H1 (cell line): ENCODE measurements around the gene IL32. TPM values are rescaled to one million over a fixed set of nuclear protein-coding genes. Genes with fewer than 3 reads are reported as not detected.

Source experiments
- CTCF ChIA-PET: fragments of 300-600 bp; sonication (Branson Sonifier 250); formaldehyde crosslinking; loops from one replicate; lab custom pipeline; 2021; ENCODE audit not compliant: partially characterized antibody; lab: Charles Lee
- POLR2A ChIA-PET: fragments of 300-600 bp; sonication (Branson Sonifier 250); formaldehyde crosslinking; loops from one replicate; lab custom pipeline; 2021; ENCODE audit warnings: inconsistent platforms; ENCODE audit not compliant: partially characterized antibody; lab: Charles Lee
- DNase-seq, 2 experiments: peaks; one replicate each; pipeline versions ENCODE4 v3.0.0 to v3.0.0-alpha.2; 2010 to 2022; ENCODE audit warnings: low spot score in 2 of 2, low read depth in 1 of 2, mixed read lengths in 1 of 2
- FAIRE-seq: peaks from 2 replicates; lab custom pipeline; 2011; peaks lifted over from hg19 to GRCh38; lab: Jason Lieb, UNC
- H2AFZ ChIP-seq: 2 replicates; pipeline ENCODE4 v1.8.1; 2012; ENCODE audit warnings: low read length, inconsistent platforms
- H2AK5ac ChIP-seq: 2 replicates; pipeline ENCODE4 v1.6.1; 2013; ENCODE audit warnings: low read depth, low read length
- H2BK120ac ChIP-seq: replicated peaks from 2 replicates; pipeline ENCODE3; 2013; ENCODE audit warnings: low read depth, low read length, inconsistent platforms
- H2BK12ac ChIP-seq: 2 replicates; pipeline ENCODE4 v1.6.1; 2013; ENCODE audit warnings: low read depth, low read length
- H2BK15ac ChIP-seq: 2 replicates; pipeline ENCODE4 v1.6.1; 2013; ENCODE audit warnings: low read length
- H2BK20ac ChIP-seq: 2 replicates; pipeline ENCODE4 v1.6.1; 2013; ENCODE audit warnings: low read length
- H2BK5ac ChIP-seq: 2 replicates; pipeline ENCODE4 v1.6.1; 2013; ENCODE audit warnings: low read depth, low read length
- H3K14ac ChIP-seq: 2 replicates; pipeline ENCODE4 v1.6.1; 2013; ENCODE audit warnings: inconsistent platforms; ENCODE audit not compliant: insufficient read length
- H3K18ac ChIP-seq: 2 replicates; pipeline ENCODE4 v1.6.1; 2013; ENCODE audit warnings: low read length; ENCODE audit errors: extremely low read depth
- H3K23ac ChIP-seq: 2 replicates; pipeline ENCODE4 v1.6.1; 2013; ENCODE audit warnings: inconsistent platforms; ENCODE audit not compliant: insufficient read length
- H3K23me2 ChIP-seq: 2 replicates; pipeline ENCODE4 v1.6.1; 2013; ENCODE audit warnings: low read depth, low read length
- H3K27ac ChIP-seq: 2 replicates; pipeline ENCODE4 v1.6.1; 2011; ENCODE audit warnings: low read depth, low read length, inconsistent platforms
- H3K27me3 ChIP-seq, 4 experiments: replicated peaks in 1 of 4; 1 replicate in 1 of 4; 2 replicates in 3 of 4; pipeline versions ENCODE4 v1.6.1 to v1.8.1; 2011 to 2013; ENCODE audit warnings: low read length in 3 of 4, mild to moderate bottlenecking in 3 of 4, inconsistent platforms in 2 of 4, mixed read lengths in 2 of 4, moderate library complexity in 1 of 4; ENCODE audit not compliant: control insufficient read depth in 3 of 4, insufficient read depth in 3 of 4; ENCODE audit errors: extremely low read depth in 1 of 4
- H3K36me3 ChIP-seq, 4 experiments: 2 replicates each; pipeline versions ENCODE4 v1.6.1 to v1.8.1; 2011 to 2013; ENCODE audit warnings: mild to moderate bottlenecking in 4 of 4, low read length in 3 of 4, moderate library complexity in 2 of 4, control low read depth in 1 of 4, inconsistent platforms in 1 of 4; ENCODE audit not compliant: insufficient read depth in 4 of 4, control insufficient read depth in 2 of 4
- H3K4ac ChIP-seq: replicated peaks from 2 replicates; pipeline ENCODE3; 2013; ENCODE audit warnings: low read length, low read depth, mixed read lengths, inconsistent platforms; ENCODE audit not compliant: insufficient read length
- H3K4me1 ChIP-seq, 4 experiments: replicated peaks in 1 of 4; 1 replicate in 1 of 4; 2 replicates in 3 of 4; pipeline versions ENCODE4 v1.6.1 to v1.8.1; 2011 to 2013; ENCODE audit warnings: low read length in 3 of 4, inconsistent platforms in 2 of 4, mixed read lengths in 1 of 4; ENCODE audit not compliant: insufficient read depth in 4 of 4, control insufficient read depth in 3 of 4
- H3K4me2 ChIP-seq, 2 experiments: 2 replicates each; pipeline versions ENCODE4 v1.6.1 to v1.8.1; 2011 to 2013; ENCODE audit warnings: low read depth in 2 of 2, low read length in 2 of 2, control low read depth in 1 of 2, inconsistent platforms in 1 of 2, mild to moderate bottlenecking in 1 of 2; ENCODE audit not compliant: insufficient read depth in 1 of 2
- H3K4me3 ChIP-seq, 4 experiments: fragments of 200-600, 300-600 bp in 1 of 4; sonication (generic), shearing (Covaris generic), sonication (Bioruptor Twin) in 1 of 4; 2 replicates each; pipeline versions ENCODE4 v1.5.1 to v1.8.1; 2011 to 2016; ENCODE audit warnings: low read length in 4 of 4, low read depth in 3 of 4, control low read depth in 2 of 4, inconsistent platforms in 2 of 4, mild to moderate bottlenecking in 2 of 4, mixed read lengths in 1 of 4, moderate library complexity in 1 of 4; ENCODE audit not compliant: insufficient read depth in 2 of 4; ENCODE audit errors: extremely low read depth in 1 of 4
- H3K56ac ChIP-seq: replicated peaks from 2 replicates; pipeline ENCODE3; 2013; ENCODE audit warnings: low read depth, mild to moderate bottlenecking, mixed read lengths, low read length, inconsistent platforms; ENCODE audit not compliant: insufficient read length
- H3K79me1 ChIP-seq: 2 replicates; pipeline ENCODE4 v1.6.1; 2013; ENCODE audit warnings: low read depth, low read length, control low read depth
- H3K79me2 ChIP-seq, 2 experiments: 2 replicates each; pipeline versions ENCODE4 v1.6.1 to v1.8.1; 2012 to 2013; ENCODE audit warnings: low read length in 2 of 2, mild to moderate bottlenecking in 2 of 2, inconsistent platforms in 1 of 2; ENCODE audit not compliant: insufficient read depth in 2 of 2, control insufficient read depth in 1 of 2
- H3K9ac ChIP-seq, 4 experiments: replicated peaks in 1 of 4; 1 replicate in 1 of 4; 2 replicates in 3 of 4; pipeline versions ENCODE4 v1.6.1 to v1.8.1; 2011 to 2013; ENCODE audit warnings: low read depth in 3 of 4, low read length in 3 of 4, control low read depth in 2 of 4, mild to moderate bottlenecking in 2 of 4, moderate library complexity in 2 of 4, inconsistent platforms in 1 of 4; ENCODE audit errors: extremely low read depth in 1 of 4
- H3K9me3 ChIP-seq, 2 experiments: 2 replicates each; pipeline versions ENCODE4 v1.6.1 to v1.8.1; 2012 to 2013; ENCODE audit warnings: mild to moderate bottlenecking in 2 of 2, moderate library complexity in 2 of 2, control low read depth in 1 of 2, inconsistent platforms in 1 of 2, low read depth in 1 of 2, low read length in 1 of 2, mixed read lengths in 1 of 2; ENCODE audit not compliant: insufficient read depth in 2 of 2
- H4K20me1 ChIP-seq, 2 experiments: replicated peaks in 1 of 2; 2 replicates each; pipeline versions ENCODE3 to v1.8.1; 2011 to 2013; ENCODE audit warnings: inconsistent platforms in 2 of 2, low read length in 2 of 2, mild to moderate bottlenecking in 1 of 2; ENCODE audit not compliant: insufficient read depth in 2 of 2, control insufficient read depth in 1 of 2
- H4K5ac ChIP-seq: 2 replicates; pipeline ENCODE4 v1.6.1; 2013; ENCODE audit warnings: low read length, low read depth, mixed read lengths, inconsistent platforms; ENCODE audit not compliant: insufficient read length
- H4K8ac ChIP-seq: 2 replicates; pipeline ENCODE4 v1.8.0; 2013; ENCODE audit warnings: mild to moderate bottlenecking, moderate library complexity, low read length, inconsistent platforms; ENCODE audit not compliant: insufficient read depth; ENCODE audit errors: extremely low read depth
- H4K91ac ChIP-seq: replicated peaks from 2 replicates; pipeline ENCODE3; 2013; ENCODE audit warnings: low read length, mixed read lengths, inconsistent platforms; ENCODE audit not compliant: insufficient read length
- BCL11A ChIP-seq, 2 experiments: IDR thresholded peaks; one replicate each; pipeline ENCODE4 v1.6.1; 2011; ENCODE audit warnings: low read depth in 2 of 2, low read length in 2 of 2, mild to moderate bottlenecking in 2 of 2
- BRCA1 ChIP-seq: IDR thresholded peaks from 2 replicates; pipeline ENCODE4 v1.6.1; 2012; ENCODE audit warnings: low read depth, low read length, improper control_type of control experiment
- EP300 ChIP-seq, 2 experiments: IDR thresholded peaks; 1 replicate in 1 of 2; 2 replicates in 1 of 2; pipeline ENCODE4 v1.6.1; 2011 to 2012; ENCODE audit warnings: low read depth in 2 of 2, low read length in 2 of 2, mild to moderate bottlenecking in 2 of 2, borderline replicate concordance in 1 of 2, inconsistent platforms in 1 of 2, moderate library complexity in 1 of 2
- KDM5A ChIP-seq: fragments of 200-600 bp; IDR thresholded peaks from 2 replicates; pipeline ENCODE4 v1.7.1; 2012; ENCODE audit warnings: mild to moderate bottlenecking, low read length, inconsistent platforms, mixed read lengths
- NANOG ChIP-seq: IDR thresholded peaks from 2 replicates; pipeline ENCODE4 v1.6.1; 2011; ENCODE audit warnings: low read length, low read depth, mild to moderate bottlenecking, inconsistent platforms; ENCODE audit not compliant: insufficient read depth, poor library complexity, severe bottlenecking
- POLR2AphosphoS5 ChIP-seq: IDR thresholded peaks from 2 replicates; pipeline ENCODE4 v1.6.1; 2011; ENCODE audit warnings: low read depth, low read length
- SIX5 ChIP-seq: IDR thresholded peaks from 2 replicates; pipeline ENCODE4 v1.6.1; 2011; ENCODE audit warnings: mild to moderate bottlenecking, low read depth, low read length
- YY1 ChIP-seq: IDR thresholded peaks from 2 replicates; pipeline ENCODE4 v1.6.1; 2011; ENCODE audit warnings: low read depth, mild to moderate bottlenecking, low read length
- WGBS, 2 experiments: shearing (Covaris generic) in 1 of 2; methylation state at CpG; one replicate each; pipeline versions ENCODE4 v1.1.6 to v1.1.7; 2013 to 2015; ENCODE audit warnings: low lambda C conversion rate in 2 of 2, mixed read lengths in 2 of 2, inconsistent platforms in 1 of 2, low coverage in 1 of 2, missing lambda C conversion rate in 1 of 2; ENCODE audit not compliant: insufficient replicate concordance in 2 of 2, insufficient coverage in 1 of 2, insufficient read length in 1 of 2; ENCODE audit errors: extremely low coverage in 1 of 2, missing lambda C conversion rate in 1 of 2; 5-methylcytosine and 5-hydroxymethylcytosine counted together
- polyA plus RNA-seq, 7 experiments: library from polyadenylated mRNA; depleted of rRNA in 3 of 7; stranded (reverse) in 5 of 7; unstranded in 2 of 7; fragments of >200 nt in 5 of 7; fragments of 200-250 nt in 2 of 7; gene quantifications; 1 replicate in 5 of 7; 2 replicates in 1 of 7; 4 replicates in 1 of 7; pipeline versions ENCODE4 v1.2.1 to v1.2.3, GENCODE V29; 2011 to 2013; ENCODE audit warnings: missing spikeins in 2 of 7, mixed read lengths in 2 of 7
- total RNA-seq: library from RNA; stranded (reverse); fragmentation: NEBNext Ultra II Directional; extraction: Animal tissue kit (Norgen Biotek cat#: 25700); gene quantifications from 2 replicates; pipeline ENCODE4 v1.2.1, GENCODE V29; 2021
- TF ChIP-seq, protein P1 (sequence below): IDR thresholded peaks from 2 replicates; pipeline ENCODE4 v1.6.1; 2012; ENCODE audit warnings: low read length, inconsistent platforms

Gene IL32
- total and polyA plus RNA-seq, 2 of the 8 experiments (the other 6 are each of a cell fraction or from before 2014, with no cell fraction given): 2.7 to 5.0 TPM

DNA sequence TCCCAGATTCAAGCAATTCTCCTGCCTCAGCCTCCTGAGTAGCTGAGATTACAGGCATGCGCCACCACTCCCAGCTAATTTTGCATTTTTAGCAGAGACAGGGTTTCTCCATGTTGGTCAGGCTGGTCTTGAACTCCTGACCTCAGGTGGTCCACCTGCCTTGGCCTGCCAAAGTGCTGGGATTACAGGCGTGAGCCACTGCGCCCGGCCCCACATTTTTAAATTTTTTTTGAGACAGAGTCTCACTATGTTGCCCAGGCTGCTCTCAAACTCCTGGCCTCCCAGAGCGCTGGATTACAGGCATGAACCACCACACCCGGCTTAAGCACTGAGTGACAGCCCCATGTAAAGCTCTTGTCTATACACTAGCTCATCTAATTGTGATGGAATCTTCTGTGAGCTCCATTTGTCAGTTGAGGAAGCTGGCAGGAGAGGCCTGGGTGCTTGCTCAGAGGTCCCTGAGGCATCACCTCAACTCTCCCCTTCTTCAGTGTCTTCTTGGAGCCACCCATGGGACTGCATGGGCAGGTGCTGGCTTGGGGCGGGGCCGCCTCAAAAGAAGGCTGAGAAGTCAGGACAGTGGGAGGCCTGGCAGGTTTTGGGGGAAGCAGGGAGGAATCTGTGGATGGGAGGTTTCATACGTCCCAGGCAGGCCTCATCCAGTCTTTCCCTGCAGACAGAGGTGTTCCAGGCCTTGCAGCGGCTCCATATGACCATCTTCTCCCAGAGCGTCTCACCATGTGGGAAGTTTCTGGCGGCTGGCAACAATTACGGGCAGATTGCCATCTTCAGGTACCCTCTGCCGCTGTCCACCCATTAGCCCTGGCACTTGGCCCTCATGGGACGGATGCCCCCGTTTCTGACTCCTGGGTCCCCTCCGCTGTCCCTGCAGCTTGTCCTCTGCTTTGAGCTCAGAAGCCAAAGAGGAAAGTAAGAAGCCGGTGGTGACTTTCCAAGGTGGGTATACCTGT lies 40.1 kb upstream of the IL32 start:
- Histone ChIP-seq H3K4me3 (no peak overlapping the region), H3K79me2 (peaks cover 0 to 3% of the 10 kb centered on the region in 2 experiments; a peak in 1 of 4 replicates), H3K56ac (no peak overlapping the region), H3K9ac (no peak overlapping the region), H3K18ac (no peak overlapping the region), H4K8ac (no peak overlapping the region; the same call in 1 of the 2 replicates), H3K4me2 (no peak overlapping the region), H2BK12ac (no peak overlapping the region), H3K9me3 (no peaks in the 10 kb centered on the region), H3K79me1 (no peaks in the 10 kb centered on the region), H3K23me2 (peaks cover 17% of the 10 kb centered on the region; the same call in 1 of the 2 replicates), H3K4me1 (peaks cover 0 to 23% (median 20%) of the 10 kb centered on the region in 4 experiments; a peak in 6 of 7 replicates), H2AFZ (no peak overlapping the region), H2BK15ac (no peak overlapping the region), H4K20me1 (peaks cover 9 to 26% of the 10 kb centered on the region in 2 experiments), H4K91ac (no peak overlapping the region), H3K27ac (no peak overlapping the region), H3K23ac (no peak overlapping the region), H4K5ac (no peak overlapping the region), H2BK120ac (no peak overlapping the region), H3K27me3 (no peaks in the 10 kb centered on the region), H3K14ac (no peak overlapping the region), H2BK20ac (no peak overlapping the region), H3K4ac (no peak overlapping the region), H2BK5ac (no peak overlapping the region), H3K36me3 (peaks cover 0 to 19% (median 11%) of the 10 kb centered on the region in 4 experiments; a peak in 7 of 8 replicates), H2AK5ac (no peak overlapping the region)
- FAIRE-seq (no peak), DNase-seq (no peak)
- ChIA-PET POLR2A (interaction anchor here (0.5 to 35.7 kb wide), 12 partner anchors 4 to 145 kb away, joined by 3 to 1808 read pairs (median 53); partner anchors contain the start of genes BICDL2, CLDN6, CLDN9 and HCFC1R1), CTCF (interaction anchor here (0.7 to 23.8 kb wide), 6 partner anchors 10 to 128 kb away, joined by 3 to 639 read pairs (median 4); partner anchors contain the start of gene CLDN9)
- WGBS, 2 experiments: 85% methylated on average over 18 of the region's 18 CpGs; no CpG with 5 or more reads in 1 of the 2 experiments
- TF ChIP-seq NANOG: no peak
- TF ChIP-seq EP300 (IDR thresholded peaks at IDR 0.05; ENCODE audit: borderline replicate concordance in 1 of 2, low read depth in 2 of 2, low read length in 2 of 2): no peak
- TF ChIP-seq, protein P1, sequence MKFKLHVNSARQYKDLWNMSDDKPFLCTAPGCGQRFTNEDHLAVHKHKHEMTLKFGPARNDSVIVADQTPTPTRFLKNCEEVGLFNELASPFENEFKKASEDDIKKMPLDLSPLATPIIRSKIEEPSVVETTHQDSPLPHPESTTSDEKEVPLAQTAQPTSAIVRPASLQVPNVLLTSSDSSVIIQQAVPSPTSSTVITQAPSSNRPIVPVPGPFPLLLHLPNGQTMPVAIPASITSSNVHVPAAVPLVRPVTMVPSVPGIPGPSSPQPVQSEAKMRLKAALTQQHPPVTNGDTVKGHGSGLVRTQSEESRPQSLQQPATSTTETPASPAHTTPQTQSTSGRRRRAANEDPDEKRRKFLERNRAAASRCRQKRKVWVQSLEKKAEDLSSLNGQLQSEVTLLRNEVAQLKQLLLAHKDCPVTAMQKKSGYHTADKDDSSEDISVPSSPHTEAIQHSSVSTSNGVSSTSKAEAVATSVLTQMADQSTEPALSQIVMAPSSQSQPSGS: no peak
- no peak for TF ChIP-seq BCL11A (IDR thresholded peaks at IDR 0.05; ENCODE audit: low read depth in 2 of 2, low read length in 2 of 2)
- TF ChIP-seq YY1: no peak
- TF ChIP-seq BRCA1: no peak
- no peak for TF ChIP-seq POLR2AphosphoS5
- TF ChIP-seq KDM5A: no peak
- TF ChIP-seq SIX5: no peak
